Esophagus muscularis mucosa (tissue), 4 donors: ENCODE measurements around the gene TAS2R3.

Experiments
- EP300 ChIP-seq: sonication (generic); formaldehyde crosslinking; IDR thresholded peaks from one replicate; pipeline ENCODE4 v1.6.1; 2017; ENCODE audit warnings: antibody characterized with exemption
- POLR2A ChIP-seq: fragments of 450-650 bp; IDR thresholded peaks from one replicate; pipeline ENCODE4 v1.6.1; 2017; ENCODE audit warnings: antibody characterized with exemption, moderate library complexity, mild to moderate bottlenecking, low read depth
- POLR2AphosphoS5 ChIP-seq, 2 donors: sonication (generic); formaldehyde crosslinking; IDR thresholded peaks; one replicate each; pipeline ENCODE4 v1.6.1; 2017; ENCODE audit warnings: antibody characterized with exemption in 2 of 2
- TF ChIP-seq, protein P1 (sequence below), 3 experiments: fragments of 200-600 bp in 2 of 3; fragments of 450-650 bp in 1 of 3; sonication (generic) in 2 of 3; IDR thresholded peaks; one replicate each; pipeline ENCODE4 v1.5.1; 2017 to 2019; ENCODE audit warnings: antibody characterized with exemption in 3 of 3, mild to moderate bottlenecking in 2 of 3, moderate library complexity in 1 of 3

DNA sequence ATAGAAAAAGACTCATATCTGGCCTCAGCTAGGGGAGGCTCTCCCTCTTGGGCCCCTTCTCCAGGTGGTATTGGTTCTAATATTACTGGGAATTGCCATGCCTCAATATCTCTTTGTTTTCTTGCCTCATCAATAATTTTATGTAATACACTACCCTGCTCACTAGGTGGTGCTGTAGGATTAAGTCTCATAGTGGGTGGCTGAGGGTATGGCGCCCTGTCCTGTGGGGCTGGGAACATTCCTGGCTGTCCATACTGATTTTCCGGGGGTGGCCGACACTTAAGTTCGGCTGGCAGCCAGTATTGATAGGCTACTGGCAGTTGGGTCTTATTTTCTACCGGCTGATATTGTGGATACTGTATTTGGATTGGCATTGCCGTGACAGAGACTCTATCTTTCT, 9.0 kb upstream of the TAS2R3 start:
- TF ChIP-seq, protein P1, sequence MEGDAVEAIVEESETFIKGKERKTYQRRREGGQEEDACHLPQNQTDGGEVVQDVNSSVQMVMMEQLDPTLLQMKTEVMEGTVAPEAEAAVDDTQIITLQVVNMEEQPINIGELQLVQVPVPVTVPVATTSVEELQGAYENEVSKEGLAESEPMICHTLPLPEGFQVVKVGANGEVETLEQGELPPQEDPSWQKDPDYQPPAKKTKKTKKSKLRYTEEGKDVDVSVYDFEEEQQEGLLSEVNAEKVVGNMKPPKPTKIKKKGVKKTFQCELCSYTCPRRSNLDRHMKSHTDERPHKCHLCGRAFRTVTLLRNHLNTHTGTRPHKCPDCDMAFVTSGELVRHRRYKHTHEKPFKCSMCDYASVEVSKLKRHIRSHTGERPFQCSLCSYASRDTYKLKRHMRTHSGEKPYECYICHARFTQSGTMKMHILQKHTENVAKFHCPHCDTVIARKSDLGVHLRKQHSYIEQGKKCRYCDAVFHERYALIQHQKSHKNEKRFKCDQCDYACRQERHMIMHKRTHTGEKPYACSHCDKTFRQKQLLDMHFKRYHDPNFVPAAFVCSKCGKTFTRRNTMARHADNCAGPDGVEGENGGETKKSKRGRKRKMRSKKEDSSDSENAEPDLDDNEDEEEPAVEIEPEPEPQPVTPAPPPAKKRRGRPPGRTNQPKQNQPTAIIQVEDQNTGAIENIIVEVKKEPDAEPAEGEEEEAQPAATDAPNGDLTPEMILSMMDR (IDR thresholded peaks at IDR 0.05), result peak in 1 of 3 experiments; percentile 31
- TF ChIP-seq POLR2A (no peak), EP300 (no peak), POLR2AphosphoS5 (IDR thresholded peaks at IDR 0.05) (no peak)
